HepG2 (cell line): ENCODE data around the gene CYTH2.

Experiments used
- ARHGAP35 ChIP-seq: sonication (generic); formaldehyde crosslinking; IDR thresholded peaks from 2 replicates; pipeline ENCODE4 v1.9.0; 2022; ENCODE audit warnings: mild to moderate bottlenecking, inconsistent platforms, moderate library complexity, missing genetic modification reagents, borderline replicate concordance
- ARID2 ChIP-seq: sonication (generic); formaldehyde crosslinking; IDR thresholded peaks from 2 replicates; pipeline ENCODE4 v1.8.1; 2022; ENCODE audit warnings: mild to moderate bottlenecking, missing genetic modification reagents, borderline replicate concordance
- EZH2 ChIP-seq: conservative IDR thresholded peaks from 2 replicates; pipeline ENCODE4 v1.6.1; 2012; ENCODE audit warnings: mild to moderate bottlenecking, low read depth, low read length, moderate library complexity
- GABPA ChIP-seq, 2 experiments: IDR thresholded peaks; 2 replicates each; pipeline ENCODE4 v1.6.1; 2011 to 2016; ENCODE audit warnings: low read depth in 2 of 2, low read length in 1 of 2, missing biosample characterization in 1 of 2, missing genetic modification characterization in 1 of 2
- HOXA3 ChIP-seq: sonication (generic); formaldehyde crosslinking; IDR thresholded peaks from 2 replicates; pipeline ENCODE4 v1.5.0; 2020; ENCODE audit warnings: missing genetic modification reagents
- IRF2 ChIP-seq: IDR thresholded peaks from 2 replicates; pipeline ENCODE4 v1.6.1; 2018; ENCODE audit warnings: missing genetic modification reagents, missing compliant biosample characterization
- MEIS2 ChIP-seq: sonication (generic); formaldehyde crosslinking; IDR thresholded peaks from 2 replicates; pipeline ENCODE4 v1.9.0; 2021; ENCODE audit warnings: mild to moderate bottlenecking, missing genetic modification reagents
- NBN ChIP-seq: fragments of 450-650 bp; conservative IDR thresholded peaks from 2 replicates; pipeline ENCODE4 v1.6.1; 2017
- POLR2AphosphoS5 ChIP-seq: IDR thresholded peaks from 2 replicates; pipeline ENCODE4 v1.6.1; 2012; ENCODE audit warnings: low read depth, low read length
- REXO4 ChIP-seq: sonication (generic); formaldehyde crosslinking; IDR thresholded peaks from 2 replicates; pipeline ENCODE4 v1.8.0; 2022; ENCODE audit warnings: missing genetic modification reagents, mild to moderate bottlenecking, borderline replicate concordance
- ZNF484 ChIP-seq: sonication (generic); formaldehyde crosslinking; IDR thresholded peaks from 2 replicates; pipeline ENCODE4 v1.5.1; 2020; ENCODE audit warnings: mild to moderate bottlenecking, low read depth, missing genetic modification reagents, borderline replicate concordance
- TF ChIP-seq, protein P1 (sequence below): sonication (generic); formaldehyde crosslinking; IDR thresholded peaks from 2 replicates; pipeline ENCODE4 v1.4.0; 2020; ENCODE audit warnings: missing genetic modification reagents

DNA sequence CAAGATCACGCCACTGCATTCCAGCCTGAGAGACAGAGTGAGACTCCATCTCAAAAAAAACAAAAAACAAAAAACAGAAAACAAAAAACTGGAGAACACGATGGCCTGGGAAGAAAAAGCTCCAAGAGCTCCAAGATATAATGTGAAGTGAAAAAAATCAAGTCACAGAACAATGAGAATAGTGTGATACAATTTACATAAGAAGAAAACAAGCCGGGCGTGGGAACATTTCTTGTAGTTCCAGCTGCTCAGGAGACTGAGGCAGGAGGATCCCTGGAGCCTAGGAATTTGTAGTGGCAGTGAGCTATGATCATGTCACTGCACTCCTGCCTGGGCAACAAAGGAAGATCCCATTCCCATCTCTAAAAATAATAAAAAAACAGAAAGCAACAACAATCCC is 51.0 kb downstream of the CYTH2 start:
- TF ChIP-seq, protein P1, sequence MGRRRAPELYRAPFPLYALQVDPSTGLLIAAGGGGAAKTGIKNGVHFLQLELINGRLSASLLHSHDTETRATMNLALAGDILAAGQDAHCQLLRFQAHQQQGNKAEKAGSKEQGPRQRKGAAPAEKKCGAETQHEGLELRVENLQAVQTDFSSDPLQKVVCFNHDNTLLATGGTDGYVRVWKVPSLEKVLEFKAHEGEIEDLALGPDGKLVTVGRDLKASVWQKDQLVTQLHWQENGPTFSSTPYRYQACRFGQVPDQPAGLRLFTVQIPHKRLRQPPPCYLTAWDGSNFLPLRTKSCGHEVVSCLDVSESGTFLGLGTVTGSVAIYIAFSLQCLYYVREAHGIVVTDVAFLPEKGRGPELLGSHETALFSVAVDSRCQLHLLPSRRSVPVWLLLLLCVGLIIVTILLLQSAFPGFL (CRISPR knock-in tag), result no peak
- TF ChIP-seq POLR2AphosphoS5 (no peak), GABPA (IDR thresholded peaks at IDR 0.05; ENCODE audit: low read depth, low read length) (no peak), GABPA (CRISPR knock-in tag; IDR thresholded peaks at IDR 0.05; ENCODE audit: low read depth) (no peak), ZNF484 (CRISPR knock-in tag) (no peak), ARHGAP35 (CRISPR knock-in tag) (no peak), REXO4 (no peak), HOXA3 (CRISPR knock-in tag) (no peak), ARID2 (no peak), IRF2 (no peak), EZH2 (no peak), NBN (no peak), MEIS2 (CRISPR knock-in tag) (no peak)
